ENCODE measurements around the gene AP1B1. TPM values are rescaled to one million over a fixed set of nuclear protein-coding genes. Genes with fewer than 3 reads are reported as not detected.

The AP1B1 gene
- total and polyA plus RNA-seq, 2 of the 8 experiments (the other 6 are each of a cell fraction or from before 2014, with no cell fraction given): 64.2 to 86.8 TPM

- no peak for TF ChIP-seq HDAC6 (IDR thresholded peaks at IDR 0.05; ENCODE audit: low read depth, low read length)
- no peak for TF ChIP-seq JUND (IDR thresholded peaks at IDR 0.05; ENCODE audit: low read length)
- no peak for TF ChIP-seq GTF2F1 (IDR thresholded peaks at IDR 0.05; ENCODE audit: borderline replicate concordance, low read depth, low read length)
Measured at GRCh38 chr22:29284196-29284595, 104.2 kb downstream of the AP1B1 start (continued).

Measured in H1 (cell line).